Measurements from ENCODE around the gene IFFO2.
"Not testable (repeated sequence)": the region's sequence is repeated elsewhere in the genome, so short reads cannot be mapped to it uniquely, and the experiment has no call there.

IFFO2 gene

DNA sequence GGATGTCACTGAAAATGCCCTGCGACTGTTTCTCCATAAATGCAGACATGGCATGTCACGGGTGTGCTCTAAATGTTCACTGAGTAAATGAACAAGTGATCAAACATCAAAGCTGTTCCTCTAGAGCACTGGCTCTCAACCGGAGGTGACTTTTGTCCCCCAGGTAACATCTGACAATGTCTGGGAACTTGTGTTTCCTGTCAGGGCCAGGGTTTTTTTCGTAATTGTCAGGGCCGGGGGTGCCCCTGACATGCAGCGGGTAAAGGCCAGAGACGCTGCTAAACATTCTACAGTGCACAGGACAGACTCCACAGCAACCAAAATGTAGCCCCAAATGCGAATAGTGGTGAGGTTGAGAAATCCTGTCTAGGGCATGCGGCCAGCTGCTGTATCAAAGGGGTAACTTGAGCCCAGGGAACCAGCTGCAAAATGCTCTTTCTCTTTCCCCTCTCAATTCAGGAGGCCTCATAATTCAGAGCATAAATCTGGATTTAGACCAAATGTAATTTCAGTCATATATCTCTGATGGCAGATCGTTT lies 56.1 kb downstream of the IFFO2 start:
- H3K4me1 Mint-ChIP-seq (ENCODE audit: low read depth): peaks cover 39% of the 10 kb centered on the region
- H3K4me3 Mint-ChIP-seq: peak overlapping the region; percentile 30
- H3K27me3 Mint-ChIP-seq: no peaks in the 10 kb centered on the region
- H3K27ac Mint-ChIP-seq: no peak overlapping the region
- DNase-seq: no peak
- H3K36me3 Mint-ChIP-seq (ENCODE audit: low read depth): peaks cover 9% of the 10 kb centered on the region
- H3K9me3 Mint-ChIP-seq: no peaks in the 10 kb centered on the region

DNA sequence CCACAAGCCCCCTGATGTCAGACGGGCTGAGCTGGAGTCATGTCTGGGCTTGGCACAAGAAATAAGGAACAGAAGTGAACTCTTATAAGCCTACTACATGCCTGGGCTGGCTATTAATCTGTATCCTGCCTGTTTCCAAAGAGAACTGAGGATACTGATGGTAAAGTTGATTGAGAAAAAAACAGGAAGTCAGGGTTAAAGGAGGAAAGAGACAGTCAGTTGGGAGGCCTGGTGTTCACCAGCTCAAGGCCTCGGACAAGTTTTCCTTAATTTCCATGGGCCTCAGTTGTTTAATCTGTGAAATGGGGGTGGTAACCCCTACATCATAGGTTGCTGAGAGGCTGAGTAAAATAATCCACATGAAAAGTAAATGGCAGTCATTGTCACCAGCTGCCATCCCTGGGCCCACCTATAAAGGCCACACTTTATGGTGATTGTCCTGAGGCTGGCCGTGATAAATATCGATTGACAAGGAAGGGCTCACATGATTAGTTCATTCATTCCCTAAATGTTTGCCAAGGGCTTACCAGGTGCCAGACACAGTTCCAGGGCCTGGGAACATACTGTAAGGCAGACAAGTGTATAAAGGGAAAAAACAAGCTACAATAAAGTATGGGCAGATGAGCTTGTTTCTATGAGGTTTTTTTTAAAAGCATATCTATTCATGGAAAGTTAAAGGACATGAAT lies 57.0 kb downstream of the IFFO2 start:
- DNase-seq: no peak
- Mint-ChIP-seq H3K4me1 (ENCODE audit: low read depth) (peaks cover 39% of the 10 kb centered on the region), H3K36me3 (ENCODE audit: low read depth) (peaks cover 9% of the 10 kb centered on the region), H3K27me3 (no peaks in the 10 kb centered on the region), H3K4me3 (no peak overlapping the region), H3K27ac (no peak overlapping the region), H3K9me3 (no peaks in the 10 kb centered on the region)

DNA sequence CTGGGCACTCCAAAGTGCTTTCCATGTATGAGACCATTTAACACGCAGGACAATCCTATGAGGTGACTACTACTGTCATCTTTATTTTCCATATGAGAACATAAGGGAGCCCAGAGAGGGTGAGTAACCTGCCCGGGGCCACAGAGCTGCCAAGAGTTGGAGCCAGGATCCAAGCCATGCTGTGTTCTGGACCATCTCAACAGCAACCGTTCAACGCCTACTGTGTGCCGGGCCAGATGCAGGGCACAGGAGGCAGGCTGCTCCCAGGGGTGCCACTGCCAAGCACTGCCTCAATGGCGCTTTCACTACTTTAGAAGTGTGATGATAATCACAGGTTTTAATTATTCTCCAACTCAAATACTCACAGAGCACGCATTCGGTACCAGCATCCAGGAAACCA lies 57.9 kb downstream of the IFFO2 start:
- no peak overlapping the region for H3K4me3 Mint-ChIP-seq
- peaks cover 33% of the 10 kb centered on the region for H3K4me1 Mint-ChIP-seq (ENCODE audit: low read depth)
- no peak for DNase-seq
- H3K27me3 Mint-ChIP-seq: no peaks in the 10 kb centered on the region
- H3K9me3 Mint-ChIP-seq: no peaks in the 10 kb centered on the region
- H3K36me3 Mint-ChIP-seq (ENCODE audit: low read depth): peaks cover 6% of the 10 kb centered on the region
- H3K27ac Mint-ChIP-seq: no peak overlapping the region

DNA sequence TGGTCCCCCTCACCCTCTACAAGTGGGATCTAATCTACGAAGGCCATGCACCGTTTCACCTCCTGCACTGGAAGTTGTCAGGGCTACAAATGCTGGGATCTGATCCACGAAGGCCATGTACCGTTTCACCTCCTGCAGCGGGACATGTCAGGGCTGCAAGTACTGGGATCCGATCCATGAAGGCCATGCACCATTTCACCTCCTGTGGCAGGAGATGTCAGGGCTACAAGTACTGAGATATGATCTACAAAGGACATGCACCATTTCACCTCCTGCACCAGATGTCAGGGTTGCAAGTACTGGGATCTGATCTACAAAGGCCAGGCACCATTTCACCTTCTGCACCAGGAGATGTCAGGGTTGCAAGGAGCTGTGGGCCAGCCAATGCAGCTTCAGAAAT lies 61.2 kb downstream of the IFFO2 start:
- Mint-ChIP-seq H3K27ac (no peak overlapping the region), H3K9me3 (no peaks in the 10 kb centered on the region), H3K4me1 (ENCODE audit: low read depth) (peaks cover 6% of the 10 kb centered on the region), H3K36me3 (ENCODE audit: low read depth) (peaks cover 1% of the 10 kb centered on the region), H3K4me3 (no peak overlapping the region), H3K27me3 (no peaks in the 10 kb centered on the region)
- DNase-seq: no peak

DNA sequence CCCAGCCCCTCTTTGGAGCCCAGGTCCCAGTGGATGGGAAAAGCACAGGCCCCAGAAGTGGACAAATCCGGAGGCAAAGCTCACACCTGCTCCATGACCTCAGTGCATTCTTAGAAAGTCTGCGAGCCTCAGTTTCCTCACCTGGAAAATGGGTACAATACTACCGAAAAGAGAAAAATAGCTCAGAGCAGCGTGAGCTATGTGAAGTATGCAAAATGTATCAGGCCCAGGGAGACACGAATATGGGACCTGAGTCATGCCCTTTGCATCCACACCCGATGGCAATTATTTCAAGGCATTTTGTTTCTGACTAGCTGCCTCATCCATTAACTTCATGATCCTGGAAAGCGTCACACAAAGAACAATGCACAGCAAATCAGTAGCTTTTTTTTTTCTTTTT lies 63.4 kb downstream of the IFFO2 start:
- DNase-seq: no peak
- no peaks in the 10 kb centered on the region for H3K9me3 Mint-ChIP-seq
- no peaks in the 10 kb centered on the region for H3K27me3 Mint-ChIP-seq
- no peak overlapping the region for H3K27ac Mint-ChIP-seq
- peaks cover 1% of the 10 kb centered on the region for H3K36me3 Mint-ChIP-seq (ENCODE audit: low read depth)
- H3K4me1 Mint-ChIP-seq (ENCODE audit: low read depth): no peaks in the 10 kb centered on the region
- no peak overlapping the region for H3K4me3 Mint-ChIP-seq

DNA sequence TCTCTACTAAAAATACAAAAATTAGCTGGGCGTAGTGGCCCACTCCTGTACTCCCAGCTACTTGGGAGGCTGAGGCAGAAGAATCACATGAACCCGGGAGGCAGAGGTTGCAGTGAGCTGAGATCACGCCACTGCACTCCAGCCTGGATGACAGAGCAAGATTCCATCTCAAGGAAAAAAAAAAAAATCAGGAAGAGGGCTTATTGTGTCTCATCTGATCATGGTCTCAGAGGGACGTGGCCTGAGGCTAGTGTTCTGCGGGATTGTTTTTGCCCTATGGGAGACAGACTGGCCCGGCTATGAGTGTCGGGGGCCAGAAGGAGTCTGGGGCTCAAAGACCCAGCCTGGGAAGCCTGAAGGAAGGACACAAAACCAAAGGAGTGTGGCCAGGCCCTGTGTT lies 64.6 kb downstream of the IFFO2 start:
- not testable (repeated sequence) for H3K27ac Mint-ChIP-seq; H3K9me3 Mint-ChIP-seq; H3K36me3 Mint-ChIP-seq (ENCODE audit: low read depth); H3K4me3 Mint-ChIP-seq; DNase-seq; H3K4me1 Mint-ChIP-seq (ENCODE audit: low read depth); H3K27me3 Mint-ChIP-seq

DNA sequence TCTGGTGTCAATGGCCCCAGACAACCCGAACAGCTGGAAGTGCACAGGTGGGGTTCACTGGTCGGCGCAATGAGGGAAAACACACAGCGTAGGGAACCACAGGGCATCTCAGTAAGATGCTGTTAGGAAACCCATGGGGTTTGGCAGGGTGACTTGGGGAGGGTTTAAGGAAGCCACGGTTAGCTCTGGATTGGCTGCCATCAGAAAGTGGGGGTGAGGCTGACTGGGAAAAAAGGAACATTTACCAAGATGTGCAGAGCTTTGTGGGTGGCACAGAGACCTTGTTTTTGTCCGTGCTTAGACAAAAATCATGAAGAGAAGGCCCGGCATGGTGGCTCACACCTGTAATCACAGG lies 65.1 kb downstream of the IFFO2 start:
- Mint-ChIP-seq H3K27me3 (no peaks in the 10 kb centered on the region), H3K9me3 (no peaks in the 10 kb centered on the region), H3K4me3 (no peak overlapping the region), H3K4me1 (ENCODE audit: low read depth) (no peaks in the 10 kb centered on the region), H3K36me3 (ENCODE audit: low read depth) (no peaks in the 10 kb centered on the region), H3K27ac (no peak overlapping the region)
- DNase-seq: no peak

DNA sequence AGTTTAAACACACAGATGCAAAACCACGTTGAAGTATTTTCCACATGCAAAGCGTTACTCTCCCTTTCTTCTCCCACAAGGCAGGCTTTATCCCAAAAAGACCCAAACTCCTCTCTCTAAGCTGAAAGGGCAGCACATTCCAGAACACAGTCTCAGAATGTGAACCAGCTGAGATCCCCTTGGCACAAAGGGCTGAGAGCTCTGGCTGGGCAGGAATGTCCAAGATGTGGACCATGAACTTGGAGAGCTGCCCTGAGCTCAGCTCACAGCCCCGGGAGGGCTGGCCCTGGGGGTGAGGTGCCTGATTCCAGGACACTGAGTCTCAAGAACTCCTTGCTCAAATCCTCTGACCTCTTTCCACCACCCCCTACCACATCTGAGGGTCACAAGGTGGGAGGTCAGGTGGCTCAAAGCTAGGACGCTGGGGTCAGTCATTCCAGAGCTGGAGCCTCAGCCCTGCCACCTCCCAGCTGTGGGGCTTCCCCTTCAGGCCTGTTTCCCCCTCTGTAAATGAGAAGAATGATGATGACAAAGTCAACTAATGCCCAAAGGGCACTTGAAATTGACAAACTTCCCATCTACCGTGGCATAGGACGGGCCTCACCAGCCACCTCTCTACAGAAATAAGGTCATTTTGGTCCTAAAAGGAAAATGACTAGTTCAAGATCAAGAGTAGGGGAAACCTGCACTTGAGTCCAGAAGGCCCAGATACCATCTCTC lies 65.6 kb downstream of the IFFO2 start:
- DNase-seq: no peak
- Mint-ChIP-seq H3K9me3 (no peaks in the 10 kb centered on the region), H3K4me3 (no peak overlapping the region), H3K36me3 (ENCODE audit: low read depth) (no peaks in the 10 kb centered on the region), H3K27ac (no peak overlapping the region), H3K4me1 (ENCODE audit: low read depth) (no peaks in the 10 kb centered on the region), H3K27me3 (no peaks in the 10 kb centered on the region)

DNA sequence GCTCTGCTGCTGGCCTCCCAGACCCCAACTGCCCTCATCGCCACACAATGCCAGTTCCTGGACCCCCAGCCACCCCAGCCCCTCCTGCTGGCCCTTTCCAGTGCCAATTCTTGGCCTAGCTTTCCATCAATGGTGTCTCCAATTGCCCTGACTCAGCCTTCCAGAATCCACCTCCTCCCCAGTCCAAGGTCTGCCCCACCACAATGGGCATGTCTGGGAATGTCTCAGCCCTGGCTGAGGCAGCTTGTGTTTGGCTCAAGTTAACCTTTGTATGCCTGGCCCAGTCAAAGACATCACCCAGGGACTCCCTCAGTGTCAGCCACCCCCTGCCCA lies 70.5 kb downstream of the IFFO2 start:
- Mint-ChIP-seq H3K36me3 (ENCODE audit: low read depth) (no peaks in the 10 kb centered on the region), H3K9me3 (no peaks in the 10 kb centered on the region), H3K27me3 (no peaks in the 10 kb centered on the region), H3K4me3 (no peak overlapping the region), H3K4me1 (ENCODE audit: low read depth) (no peaks in the 10 kb centered on the region), H3K27ac (no peak overlapping the region)
- no peak for DNase-seq

DNA sequence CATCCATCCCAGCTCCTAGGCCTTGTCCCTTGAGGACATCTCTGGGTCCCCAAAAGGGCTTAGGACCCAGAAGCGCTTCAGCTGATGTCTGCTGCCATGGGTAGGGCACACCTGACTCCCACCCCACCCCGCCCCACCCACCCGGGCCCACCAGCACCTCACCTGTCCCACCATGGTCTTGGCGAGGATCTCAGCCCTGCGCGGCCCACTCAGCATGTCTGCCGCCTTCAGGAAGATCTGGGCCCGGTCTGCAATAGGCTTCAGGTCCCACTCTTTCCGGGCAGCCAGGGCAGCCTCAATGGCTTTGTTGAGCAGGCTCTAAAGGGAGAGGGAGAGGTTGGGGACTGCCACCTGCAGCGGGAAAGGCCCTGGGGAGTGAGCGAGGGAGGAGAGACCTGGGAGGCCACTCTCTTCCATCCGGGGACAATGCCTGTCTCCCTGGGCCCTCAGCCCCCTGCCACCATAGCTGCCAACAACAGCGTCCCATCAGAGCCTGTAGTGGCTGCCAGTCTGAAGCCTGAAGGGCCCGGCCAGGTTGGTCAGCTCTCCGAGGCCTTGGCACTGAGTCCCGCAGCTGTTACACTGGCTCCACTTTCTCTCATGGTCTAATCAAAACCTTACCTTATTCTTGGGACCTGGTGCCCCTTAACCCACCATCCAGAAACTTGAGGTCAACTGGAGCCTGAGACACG lies 71.0 kb downstream of the IFFO2 start:
- H3K36me3 Mint-ChIP-seq (ENCODE audit: low read depth): no peaks in the 10 kb centered on the region
- no peak for DNase-seq
- no peaks in the 10 kb centered on the region for H3K4me1 Mint-ChIP-seq (ENCODE audit: low read depth)
- no peaks in the 10 kb centered on the region for H3K27me3 Mint-ChIP-seq
- no peak overlapping the region for H3K4me3 Mint-ChIP-seq
- no peak overlapping the region for H3K27ac Mint-ChIP-seq
- H3K9me3 Mint-ChIP-seq: no peaks in the 10 kb centered on the region

DNA sequence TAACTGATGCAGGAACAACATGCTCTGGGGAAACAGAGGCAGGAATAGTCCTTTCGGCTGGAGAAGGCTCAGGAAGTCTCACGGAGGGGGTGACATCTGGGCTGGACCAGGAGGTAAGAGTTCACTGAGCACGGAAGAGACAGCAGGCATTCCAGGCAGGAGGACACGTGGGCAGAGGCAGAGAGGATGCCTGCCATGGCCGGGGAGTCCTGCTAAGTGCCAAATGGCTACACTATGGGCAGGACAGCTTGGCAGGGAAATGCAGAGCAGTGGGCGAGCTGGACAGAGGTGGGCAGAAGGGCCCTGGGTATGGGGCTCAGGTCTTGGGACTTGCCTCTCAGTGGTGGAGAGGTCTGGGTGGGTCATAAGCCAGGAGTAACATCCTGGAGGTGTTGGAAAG lies 71.7 kb downstream of the IFFO2 start:
- Mint-ChIP-seq H3K36me3 (ENCODE audit: low read depth) (no peaks in the 10 kb centered on the region), H3K9me3 (no peaks in the 10 kb centered on the region), H3K4me1 (ENCODE audit: low read depth) (no peaks in the 10 kb centered on the region), H3K4me3 (no peak overlapping the region), H3K27ac (no peak overlapping the region), H3K27me3 (no peaks in the 10 kb centered on the region)
- no peak for DNase-seq

DNA sequence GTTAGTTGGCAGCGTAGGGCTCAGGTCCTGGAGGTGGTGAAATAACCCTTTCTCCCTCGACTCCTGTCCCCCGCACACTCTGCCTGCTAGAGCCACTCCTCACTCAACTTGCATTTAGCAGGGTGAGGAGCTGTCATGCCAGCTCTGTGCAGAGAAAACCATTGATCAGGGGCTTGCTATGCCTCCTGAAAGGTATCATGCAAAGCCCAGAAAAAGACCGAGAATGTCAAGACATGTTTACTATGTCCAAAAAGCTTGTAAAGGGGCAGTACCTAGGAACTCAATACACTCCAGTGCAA lies 72.1 kb downstream of the IFFO2 start:
- Mint-ChIP-seq H3K27me3 (no peaks in the 10 kb centered on the region), H3K4me1 (ENCODE audit: low read depth) (no peaks in the 10 kb centered on the region), H3K4me3 (no peak overlapping the region), H3K9me3 (no peaks in the 10 kb centered on the region), H3K27ac (no peak overlapping the region), H3K36me3 (ENCODE audit: low read depth) (no peaks in the 10 kb centered on the region)
- DNase-seq: no peak

DNA sequence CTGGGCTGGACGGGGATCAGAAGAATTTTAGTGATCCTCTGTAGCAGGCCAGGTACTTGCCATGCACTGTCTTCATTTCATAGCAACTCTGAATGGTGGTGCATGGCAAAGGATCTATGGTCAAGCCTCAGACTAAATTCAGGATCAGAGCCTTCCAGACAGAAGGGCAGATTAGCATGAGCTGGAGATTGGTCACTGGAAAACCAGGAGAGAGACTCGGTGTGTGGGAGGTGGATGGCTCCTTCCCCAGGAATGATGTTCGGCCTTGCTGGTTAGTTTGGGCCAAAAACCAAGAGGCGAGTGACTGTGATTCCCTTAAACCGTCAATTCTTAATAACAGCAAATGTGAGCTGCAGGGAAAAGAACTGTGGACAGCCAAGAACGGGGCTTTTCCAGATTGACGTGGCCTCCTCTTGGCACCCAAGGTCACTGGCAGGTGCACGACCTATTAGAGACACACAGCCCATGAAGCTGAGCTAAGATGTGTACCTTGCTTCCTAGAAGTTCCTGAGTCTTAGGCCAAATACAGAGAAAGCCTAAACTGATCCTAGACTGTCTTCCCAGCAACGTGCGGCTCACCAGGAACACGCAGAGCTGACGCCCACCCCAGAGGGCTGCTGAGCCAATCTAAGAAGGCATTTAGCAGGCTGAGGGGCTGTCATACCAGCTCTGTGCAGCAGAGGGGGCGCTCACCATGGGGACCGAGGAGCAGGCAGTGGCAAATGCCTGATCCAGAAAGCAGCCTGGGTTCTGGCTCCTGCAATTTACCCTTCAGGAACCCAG lies 72.6 kb downstream of the IFFO2 start:
- H3K27ac Mint-ChIP-seq: no peak overlapping the region
- DNase-seq: peak; percentile 83
- H3K9me3 Mint-ChIP-seq: no peaks in the 10 kb centered on the region
- no peaks in the 10 kb centered on the region for H3K27me3 Mint-ChIP-seq
- H3K4me1 Mint-ChIP-seq (ENCODE audit: low read depth): no peaks in the 10 kb centered on the region
- no peak overlapping the region for H3K4me3 Mint-ChIP-seq
- H3K36me3 Mint-ChIP-seq (ENCODE audit: low read depth): no peaks in the 10 kb centered on the region

DNA sequence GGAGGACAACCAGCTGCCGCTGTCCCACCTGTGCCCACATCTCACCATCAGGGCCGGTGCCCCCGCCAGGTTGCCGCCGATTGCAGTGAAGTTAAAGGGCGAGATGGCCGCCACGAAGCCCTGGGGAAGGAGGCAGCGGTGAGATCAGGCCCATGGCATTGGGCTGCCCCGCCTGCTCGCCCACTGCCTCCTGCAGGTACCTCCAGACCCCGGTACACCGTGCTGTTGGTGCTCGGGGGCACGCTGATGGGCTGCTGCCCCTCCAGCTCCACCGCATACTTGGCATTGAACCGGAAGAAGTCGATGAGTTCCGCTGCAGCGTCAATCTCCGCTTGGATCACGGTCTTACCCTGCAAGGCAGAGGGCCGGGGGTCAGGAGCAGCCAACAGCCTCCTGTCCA lies 73.4 kb downstream of the IFFO2 start:
- Mint-ChIP-seq H3K4me3 (no peak overlapping the region), H3K4me1 (ENCODE audit: low read depth) (no peaks in the 10 kb centered on the region), H3K27ac (no peak overlapping the region), H3K9me3 (no peaks in the 10 kb centered on the region), H3K27me3 (no peaks in the 10 kb centered on the region), H3K36me3 (ENCODE audit: low read depth) (no peaks in the 10 kb centered on the region)
- DNase-seq: no peak

DNA sequence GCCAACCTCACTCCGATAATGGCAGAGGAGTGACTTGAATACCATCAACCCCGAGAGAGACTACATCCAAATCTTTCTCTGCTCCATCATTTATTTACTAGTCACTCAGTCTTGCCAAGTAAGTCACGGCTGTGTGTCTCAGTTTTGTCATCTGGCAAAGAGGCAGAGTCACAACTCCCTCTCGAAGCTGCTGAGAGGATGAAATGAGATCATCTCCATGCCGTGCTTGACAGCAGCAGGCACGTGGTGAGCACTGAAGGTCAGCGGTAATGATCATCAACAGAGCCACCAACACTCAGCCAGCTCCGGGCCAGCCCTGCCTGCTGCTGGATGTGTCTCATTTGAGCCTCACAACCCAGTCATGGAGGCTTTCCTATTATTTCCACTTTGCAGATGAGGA lies 74.0 kb downstream of the IFFO2 start:
- Mint-ChIP-seq H3K36me3 (ENCODE audit: low read depth) (no peaks in the 10 kb centered on the region), H3K4me1 (ENCODE audit: low read depth) (no peaks in the 10 kb centered on the region), H3K4me3 (no peak overlapping the region), H3K27me3 (no peaks in the 10 kb centered on the region), H3K27ac (no peak overlapping the region), H3K9me3 (no peaks in the 10 kb centered on the region)
- no peak for DNase-seq
